COR-L47 (cell line): Measurements from ENCODE around the gene ST8SIA1.

Source experiments
- DNase-seq: peaks from one replicate; lab custom pipeline; 2025; lab: John Stamatoyannopoulos, UW

The ST8SIA1 gene

DNA sequence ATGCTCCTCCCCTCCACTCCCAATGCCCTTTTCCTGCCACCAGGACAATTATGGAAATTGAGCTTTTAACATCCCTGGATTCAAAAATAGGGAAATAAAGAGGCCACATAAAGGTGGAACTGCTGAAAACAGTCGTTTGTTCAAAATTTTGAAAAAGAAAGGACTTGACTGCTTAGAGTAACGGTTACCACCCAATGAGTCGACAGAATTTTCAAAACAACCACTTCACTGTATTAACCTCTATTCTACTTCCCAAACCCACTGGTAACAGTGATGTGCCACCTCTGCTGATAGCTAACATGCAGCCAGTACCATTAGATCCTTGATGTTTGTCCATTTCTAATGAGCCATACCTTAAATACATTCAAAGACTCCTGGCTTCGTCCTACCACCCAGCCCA is 4.9 kb downstream of the ST8SIA1 start:
- DNase-seq = no peak

DNA sequence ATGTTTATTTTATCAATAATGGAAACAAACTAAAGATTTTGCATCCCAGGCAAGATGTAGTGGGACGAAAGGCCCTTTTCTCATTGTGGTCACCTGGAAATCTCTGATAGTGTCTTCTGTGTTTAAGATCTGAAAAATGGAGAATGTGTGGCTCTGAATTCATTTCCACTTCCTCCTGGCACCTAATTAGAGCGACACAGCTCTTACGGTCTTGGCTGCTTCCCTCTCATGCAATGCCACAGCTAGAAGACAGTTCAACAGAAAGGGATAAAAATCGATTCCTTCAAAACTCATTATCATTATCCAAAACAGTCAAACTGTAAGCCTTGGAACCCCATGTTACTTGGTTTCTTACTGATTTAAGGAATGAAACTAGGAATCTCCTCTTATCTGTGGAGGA is 9.3 kb downstream of the ST8SIA1 start:
- no peak for DNase-seq

DNA sequence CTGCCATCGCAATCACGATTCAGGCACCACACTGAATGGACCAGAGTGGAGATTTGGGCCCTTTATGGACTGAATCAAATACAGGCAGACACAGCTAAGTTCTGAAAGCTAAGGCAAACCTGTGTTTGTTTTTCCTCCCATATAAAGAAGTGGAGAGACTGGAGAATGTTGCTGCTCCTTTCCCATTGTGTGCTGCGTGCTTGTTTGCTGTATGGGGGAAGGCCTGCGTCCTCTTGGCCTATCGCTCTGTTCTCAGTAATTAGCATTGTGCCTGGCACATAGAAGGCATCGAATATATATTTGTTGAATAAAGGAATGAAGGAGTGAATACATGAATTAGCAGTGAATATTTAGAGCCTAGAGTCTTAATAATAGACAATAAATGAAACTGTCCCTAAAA is 12.4 kb downstream of the ST8SIA1 start:
- no peak for DNase-seq

GRCh38 chr12:22321638-22322037 is 12.9 kb downstream of the ST8SIA1 start:
- no peak for DNase-seq

- no peak for DNase-seq
These were observed 13.4 kb downstream of the ST8SIA1 start for GRCh38 chr12:22321018-22321605.

DNA sequence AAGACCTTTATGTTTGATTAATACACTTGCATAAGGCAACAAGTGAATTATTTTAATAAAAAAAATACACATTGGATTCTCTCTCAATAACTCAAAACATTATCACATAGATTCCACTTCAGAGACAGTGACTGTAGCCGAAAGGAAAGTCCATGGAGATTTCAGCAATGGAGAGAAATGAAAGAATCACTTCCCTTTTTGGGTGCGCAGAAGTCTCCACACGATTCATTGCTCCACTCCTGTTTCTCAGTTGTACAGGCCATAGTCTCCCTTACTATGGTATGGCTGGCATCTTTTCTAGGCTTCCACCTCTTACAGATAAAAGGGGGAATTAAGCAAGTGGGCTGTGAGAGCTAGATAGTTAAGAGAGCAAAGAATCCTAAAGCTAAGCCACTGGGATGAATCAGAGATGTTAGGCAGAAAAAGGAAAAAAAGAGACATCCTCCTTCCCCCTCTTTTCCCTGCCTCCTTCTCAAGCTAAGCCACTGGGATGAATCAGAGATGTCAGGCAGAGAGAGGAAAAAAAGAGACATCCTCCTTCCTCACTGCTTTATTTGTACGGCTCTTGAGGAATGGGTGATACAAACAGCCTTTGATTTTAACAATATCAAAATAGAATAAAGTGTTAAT is 16.3 kb downstream of the ST8SIA1 start:
- no peak for DNase-seq

- no peak for DNase-seq
These were observed 20.6 kb downstream of the ST8SIA1 start for GRCh38 chr12:22313963-22314330.

DNA sequence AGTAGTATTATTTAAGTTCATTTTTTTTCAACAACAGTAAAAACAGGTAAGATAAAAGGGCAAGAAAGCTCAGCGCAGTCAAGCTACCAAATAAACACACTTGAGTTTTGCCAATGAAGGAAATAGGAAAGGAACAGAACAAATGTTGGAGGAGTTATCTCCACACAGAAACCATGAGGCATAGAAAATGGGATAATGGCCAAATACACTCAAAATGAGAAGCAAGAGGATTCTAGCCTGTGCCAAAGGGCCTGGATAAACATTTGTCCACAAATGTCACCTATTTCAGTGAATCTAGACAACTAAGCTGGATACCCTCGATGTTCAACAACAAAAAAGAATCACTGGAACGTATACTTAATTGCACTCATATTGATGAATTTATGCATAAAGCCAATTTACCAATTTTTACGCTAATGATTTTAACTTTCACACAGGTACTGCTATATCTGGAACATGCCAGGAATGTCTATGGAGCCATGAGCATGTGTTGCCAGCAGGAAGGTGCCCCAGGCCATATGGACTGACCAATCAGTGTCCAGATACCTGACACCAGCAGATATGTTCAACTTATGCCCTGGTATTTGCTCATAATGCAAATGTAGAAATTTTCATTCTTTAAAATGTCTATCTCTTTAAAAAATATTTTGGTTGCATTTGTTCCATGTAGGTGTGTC is 21.1 kb downstream of the ST8SIA1 start:
- DNase-seq = no peak

GRCh38 chr12:22312336-22312735 is 22.2 kb downstream of the ST8SIA1 start:
- no peak for DNase-seq

GRCh38 chr12:22310709-22311108 is 23.8 kb downstream of the ST8SIA1 start:
- DNase-seq = no peak

DNA sequence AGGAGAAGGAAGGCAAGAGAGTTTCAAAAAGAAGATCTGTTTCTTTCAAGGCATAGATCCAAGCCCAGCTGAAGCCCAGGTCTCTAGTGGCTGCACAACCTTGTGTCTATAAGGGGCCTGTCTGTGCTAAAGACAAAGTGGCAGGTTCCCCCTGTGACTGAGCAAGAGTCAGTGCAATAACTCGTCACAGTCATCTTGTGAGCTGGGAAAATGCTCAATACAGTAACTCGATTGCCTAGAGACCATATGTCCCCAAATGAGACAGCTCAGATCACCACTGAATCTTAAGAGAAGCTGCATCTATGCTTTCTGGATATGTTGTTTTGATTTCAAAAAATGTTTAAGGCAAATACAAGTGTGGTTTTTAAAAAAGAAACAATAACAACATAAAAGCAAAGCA is 24.2 kb downstream of the ST8SIA1 start:
- no peak for DNase-seq

DNA sequence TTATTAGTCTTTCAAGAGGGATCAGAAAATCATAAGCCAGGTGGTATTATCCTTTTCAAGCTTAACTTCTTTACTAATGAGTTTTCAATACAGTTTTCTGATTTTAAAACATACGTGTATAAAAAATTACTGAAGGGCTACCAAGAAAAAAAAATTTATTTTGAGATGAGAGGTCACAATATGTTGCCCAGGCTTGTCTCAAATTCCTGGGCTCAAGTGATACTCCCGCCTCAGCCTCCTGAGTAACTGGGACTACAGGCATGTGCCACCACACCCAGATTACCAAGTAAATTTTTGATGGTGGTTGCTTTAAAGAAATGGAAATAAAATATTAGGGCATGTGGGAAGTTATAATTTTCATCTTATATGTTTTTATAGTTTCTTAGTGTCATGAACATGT is 26.7 kb downstream of the ST8SIA1 start:
- DNase-seq = no peak

- no peak for DNase-seq
These were observed 28.2 kb downstream of the ST8SIA1 start for GRCh38 chr12:22306311-22306710.

DNA sequence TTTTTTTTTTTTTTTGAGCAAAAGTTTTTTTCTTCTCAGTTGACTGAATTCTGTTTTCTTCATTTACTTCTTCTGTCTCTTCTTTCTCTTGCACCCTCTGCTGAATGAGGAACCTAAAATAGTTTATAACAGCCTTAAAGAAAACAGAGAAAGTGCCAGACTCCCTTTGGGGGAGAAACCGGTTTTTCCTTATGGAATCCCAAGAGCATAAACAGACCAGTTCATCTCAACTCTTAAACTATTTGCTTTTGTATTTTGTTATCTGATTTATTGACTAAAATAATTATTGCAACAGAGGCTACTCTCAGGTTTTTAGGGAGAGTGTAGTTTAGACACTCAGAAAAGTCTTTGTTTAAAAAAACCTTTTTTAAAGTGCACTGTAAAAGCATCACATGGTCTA is 30.2 kb downstream of the ST8SIA1 start:
- DNase-seq = no peak

DNA sequence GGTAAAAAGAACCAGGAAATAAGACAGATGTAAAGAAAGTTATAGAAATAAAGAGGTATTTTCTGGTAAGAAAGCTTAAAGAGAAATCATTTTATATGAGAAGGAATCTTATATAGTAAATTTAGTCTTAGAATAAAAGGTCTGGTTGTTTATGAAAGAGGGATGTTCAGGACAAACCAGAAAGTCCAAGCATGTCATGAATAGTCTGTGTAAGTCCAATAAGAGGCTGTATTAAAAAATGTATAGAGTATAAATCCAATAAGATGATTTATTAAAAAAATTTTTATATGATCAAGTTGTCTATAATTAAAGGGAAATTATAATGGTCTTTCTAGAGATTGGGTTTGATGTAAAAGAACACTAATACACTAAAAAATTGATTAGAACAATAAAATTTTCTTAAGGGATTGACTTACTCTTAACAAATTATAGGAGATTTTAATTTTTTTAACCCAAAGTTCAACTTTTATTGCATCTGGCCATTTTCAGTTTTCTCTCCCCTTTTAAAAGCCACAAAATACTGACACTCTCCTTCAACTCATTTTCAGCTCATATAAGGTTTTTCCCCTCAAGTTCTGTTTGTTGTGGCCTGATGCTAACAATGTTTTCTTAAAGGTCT is 35.1 kb downstream of the ST8SIA1 start:
- no peak for DNase-seq

- no peak for DNase-seq
These were observed 45.3 kb downstream of the ST8SIA1 start for GRCh38 chr12:22289250-22289649.

DNA sequence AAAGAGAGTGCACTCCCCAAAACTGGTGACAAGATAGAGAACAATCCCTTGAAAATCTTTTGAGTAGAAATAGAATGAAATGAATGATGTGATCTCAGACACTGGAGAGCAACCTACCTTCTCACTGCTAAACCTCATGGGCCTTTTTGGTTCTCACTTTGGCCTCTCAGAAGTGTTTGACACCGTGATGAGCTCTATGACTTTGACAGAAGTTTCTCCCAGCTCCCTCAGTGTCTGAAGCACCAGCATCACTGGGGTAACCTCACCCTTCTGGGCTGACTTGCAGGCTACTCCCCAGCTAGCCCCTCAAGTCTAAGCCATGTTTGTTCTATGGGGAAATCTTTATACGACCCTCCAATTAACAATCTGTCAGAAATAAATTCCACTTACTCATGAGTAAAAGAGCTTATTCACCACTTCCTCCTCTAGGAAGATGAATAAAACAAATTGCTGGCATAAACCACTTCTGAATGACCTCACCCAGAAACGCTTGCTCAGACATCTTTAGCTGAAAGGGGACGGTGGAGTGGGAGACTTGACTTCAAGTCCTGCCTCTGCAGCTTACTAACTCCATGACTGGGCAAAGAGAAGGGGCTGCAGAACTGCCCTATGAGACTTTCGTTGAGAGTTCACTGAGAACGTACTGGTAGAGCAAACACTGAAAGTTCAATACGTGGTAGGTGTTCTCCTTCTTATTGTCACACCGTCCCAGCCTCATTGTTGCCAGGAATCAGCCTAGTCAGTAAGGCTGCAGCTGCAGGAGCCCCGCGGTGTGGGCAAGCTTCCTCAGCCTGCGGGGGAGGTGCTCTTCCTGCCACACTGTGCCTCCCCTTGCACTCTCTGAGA is 46.5 kb downstream of the ST8SIA1 start:
- DNase-seq = no peak

- no peak for DNase-seq
These were observed 47.4 kb downstream of the ST8SIA1 start for GRCh38 chr12:22287101-22287500.

DNA sequence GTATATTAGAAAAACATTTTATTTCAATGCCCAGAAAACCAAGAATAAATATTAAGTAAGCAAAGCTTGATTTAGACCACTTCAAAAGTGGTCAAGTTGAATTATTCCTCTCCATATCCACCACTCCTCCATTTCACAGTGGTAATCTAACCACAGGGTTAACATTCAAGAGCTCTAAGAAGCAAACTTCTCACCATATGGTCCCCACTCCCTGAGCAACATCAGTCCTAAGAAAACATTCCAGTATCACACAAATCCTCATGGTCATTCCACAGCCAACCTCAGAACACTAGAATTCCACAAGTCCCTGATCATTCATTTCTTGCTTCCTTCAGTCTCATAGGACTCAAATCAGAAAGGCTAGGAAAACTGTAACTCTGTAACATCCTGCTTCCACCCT is 47.9 kb downstream of the ST8SIA1 start:
- no peak for DNase-seq

GRCh38 chr12:22285846-22286245 is 48.7 kb downstream of the ST8SIA1 start:
- no peak for DNase-seq

DNA sequence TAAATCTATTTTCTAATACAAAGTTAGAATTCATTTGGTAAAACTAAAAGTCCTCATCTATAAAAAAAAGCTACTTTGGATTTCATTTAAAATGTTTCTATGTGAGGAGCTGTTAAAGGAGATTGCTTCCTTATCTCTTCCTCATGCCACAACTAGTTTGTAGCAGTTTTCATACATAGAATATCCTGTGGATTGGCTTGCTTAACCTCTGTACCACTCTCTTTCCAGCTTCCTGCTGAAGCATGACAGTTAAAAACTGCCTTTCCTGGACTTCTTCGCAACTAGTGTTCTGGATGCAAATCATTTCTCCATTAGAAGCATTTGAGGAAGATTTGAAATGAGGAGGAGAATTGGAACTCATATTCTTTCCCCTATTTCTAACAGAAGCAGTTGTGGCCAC is 49.6 kb downstream of the ST8SIA1 start:
- no peak for DNase-seq

DNA sequence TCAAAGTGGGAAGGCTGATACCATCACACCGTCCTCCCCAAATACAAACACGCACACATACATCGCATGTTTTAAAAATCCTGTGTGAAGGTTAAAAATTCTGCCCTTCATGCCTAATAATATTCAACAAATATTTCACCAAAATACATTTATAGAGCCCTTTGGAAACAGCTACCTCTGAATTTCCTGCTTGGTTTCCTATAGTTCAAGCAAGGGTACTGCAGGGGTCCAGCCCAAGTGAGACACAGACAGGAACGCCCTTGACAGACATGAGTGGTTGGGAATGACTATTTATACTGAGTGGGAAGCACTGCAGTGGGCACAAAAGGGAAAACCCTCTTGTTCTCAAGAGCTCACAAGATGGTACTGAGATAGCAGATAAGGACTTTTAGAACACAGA is 51.0 kb downstream of the ST8SIA1 start:
- no peak for DNase-seq
